Testis (tissue), 3 donors: ENCODE data around the gene CDH11. TPM values are rescaled to one million over a fixed set of nuclear protein-coding genes. Genes with fewer than 3 reads are reported as not detected.

ENCODE experiments used
- DNase-seq: peaks from one replicate; pipeline ENCODE4 v3.0.0-alpha.2; 2019
- H3K27ac ChIP-seq, 2 donors: fragments of 200-600 bp; sonication (generic); one replicate each; pipeline ENCODE4 v1.5.1; 2019
- H3K27me3 ChIP-seq: fragments of 200-600 bp; sonication (generic); one replicate; pipeline ENCODE4 v1.5.1; 2019
- H3K36me3 ChIP-seq: fragments of 200-600 bp; sonication (generic); one replicate; pipeline ENCODE4 v1.5.1; 2017; ENCODE audit warnings: low read depth; ENCODE audit errors: missing control alignments
- H3K4me1 ChIP-seq: fragments of 200-600 bp; sonication (generic); one replicate; pipeline ENCODE4 v1.5.1; 2019
- H3K4me3 ChIP-seq, 2 donors: fragments of 200-600 bp; sonication (generic); one replicate each; pipeline ENCODE4 v1.5.1; 2017 to 2019
- H3K9me3 ChIP-seq: fragments of 200-600 bp; sonication (generic); one replicate; pipeline ENCODE4 v1.5.1; 2017
- CTCF ChIP-seq, 3 experiments: fragments of 450-650 bp in 2 of 3; fragments of 200-600 bp in 1 of 3; sonication (generic) in 1 of 3; IDR thresholded peaks; one replicate each; pipeline ENCODE4 v1.5.1; 2016 to 2019; ENCODE audit warnings: antibody characterized with exemption in 3 of 3, mild to moderate bottlenecking in 2 of 3, moderate library complexity in 1 of 3
- POLR2A ChIP-seq: fragments of 450-650 bp; IDR thresholded peaks from one replicate; pipeline ENCODE4 v1.6.1; 2017; ENCODE audit warnings: antibody characterized with exemption, mild to moderate bottlenecking, moderate library complexity
- WGBS, 2 donors: methylation state at CpG; one replicate each; pipeline ENCODE4 v1.1.5; 2018; 5-methylcytosine and 5-hydroxymethylcytosine counted together
- intact Hi-C: fragments of 100-400 bp; cut with DNase I; formaldehyde crosslinking; loops from one replicate; pipeline ENCODE4 v1.15.1; 2023; ENCODE audit warnings: low total_unique reads
- polyA plus RNA-seq: library from polyadenylated mRNA; stranded (reverse); fragments of 350-450 nt; fragmentation: Illumina TruSeq; extraction: RNeasy Lipid Tissue Mini Kit (QIAGEN cat#74804); gene quantifications from one replicate; pipeline ENCODE4 v1.2.3, GENCODE V29; 2014; ENCODE audit warnings: low read depth, low replicate concordance; ENCODE audit not compliant: insufficient read depth
- total RNA-seq, 2 donors: library from RNA; depleted of rRNA; stranded (reverse); fragments of >200 nt; gene quantifications; one replicate each; pipeline ENCODE4 v1.2.3, GENCODE V29; 2016

Gene CDH11
- total and polyA plus RNA-seq, 3 donors from 2014 or later: 24.0 to 32.8 (median 32.5) TPM

GRCh38 chr16:65012357-65012756, 109.5 kb downstream of the CDH11 start:
- Histone ChIP-seq H3K4me3 (no peak overlapping the region), H3K4me1 (no peaks in the 10 kb centered on the region), H3K27ac (no peak overlapping the region), H3K9me3 (no peaks in the 10 kb centered on the region), H3K27me3 (no peaks in the 10 kb centered on the region), H3K36me3 (no peaks in the 10 kb centered on the region)
- 61 to 75% methylated on average over 1 of the region's 1 CpG for WGBS, 2 donors
- intact Hi-C loops: no loop called here
- TF ChIP-seq POLR2A (no peak), CTCF (IDR thresholded peaks at IDR 0.05) (no peak)
- no peak for DNase-seq

GRCh38 chr16:65010125-65010524, 111.7 kb downstream of the CDH11 start:
- 45 to 51% methylated on average over 2 of the region's 2 CpGs for WGBS, 2 donors
- Histone ChIP-seq H3K4me3 (no peak overlapping the region), H3K36me3 (no peaks in the 10 kb centered on the region), H3K27ac (no peak overlapping the region), H3K4me1 (no peaks in the 10 kb centered on the region), H3K9me3 (no peaks in the 10 kb centered on the region), H3K27me3 (no peaks in the 10 kb centered on the region)
- TF ChIP-seq CTCF (IDR thresholded peaks at IDR 0.05) (no peak), POLR2A (no peak)
- intact Hi-C loops: no loop called here
- no peak for DNase-seq

- DNase-seq: no peak
- intact Hi-C loops: no loop called here
- Histone ChIP-seq H3K27ac (no peak overlapping the region), H3K27me3 (no peaks in the 10 kb centered on the region), H3K36me3 (no peaks in the 10 kb centered on the region), H3K4me3 (no peak overlapping the region), H3K9me3 (no peaks in the 10 kb centered on the region), H3K4me1 (no peaks in the 10 kb centered on the region)
- TF ChIP-seq POLR2A: no peak
- TF ChIP-seq CTCF (IDR thresholded peaks at IDR 0.05): no peak
- WGBS, 2 donors: 88% methylated on average over 1 of the region's 1 CpG
These were observed 116.2 kb downstream of the CDH11 start for GRCh38 chr16:65005696-65006095.

GRCh38 chr16:65004570-65004969, 117.3 kb downstream of the CDH11 start:
- no peaks in the 10 kb centered on the region for H3K36me3 ChIP-seq
- H3K27me3 ChIP-seq: no peaks in the 10 kb centered on the region
- H3K9me3 ChIP-seq: no peaks in the 10 kb centered on the region
- TF ChIP-seq POLR2A (no peak), CTCF (IDR thresholded peaks at IDR 0.05) (no peak)
- intact Hi-C loops: no loop called here
- DNase-seq: no peak
- H3K4me1 ChIP-seq: no peaks in the 10 kb centered on the region
- no peak overlapping the region for H3K4me3 ChIP-seq
- H3K27ac ChIP-seq: no peak overlapping the region
- WGBS, 2 donors: 95 to 98% methylated on average over 13 to 16 of the region's 16 CpGs

GRCh38 chr16:65003621-65004020, 118.2 kb downstream of the CDH11 start:
- DNase-seq: no peak
- no peaks in the 10 kb centered on the region for H3K36me3 ChIP-seq
- intact Hi-C loops: no loop called here
- H3K4me1 ChIP-seq: no peaks in the 10 kb centered on the region
- no peak overlapping the region for H3K27ac ChIP-seq
- H3K9me3 ChIP-seq: no peaks in the 10 kb centered on the region
- TF ChIP-seq CTCF (IDR thresholded peaks at IDR 0.05): no peak
- no peak for TF ChIP-seq POLR2A
- no peaks in the 10 kb centered on the region for H3K27me3 ChIP-seq
- H3K4me3 ChIP-seq: no peak overlapping the region
